ENCODE results near the gene RELL1.

DNA sequence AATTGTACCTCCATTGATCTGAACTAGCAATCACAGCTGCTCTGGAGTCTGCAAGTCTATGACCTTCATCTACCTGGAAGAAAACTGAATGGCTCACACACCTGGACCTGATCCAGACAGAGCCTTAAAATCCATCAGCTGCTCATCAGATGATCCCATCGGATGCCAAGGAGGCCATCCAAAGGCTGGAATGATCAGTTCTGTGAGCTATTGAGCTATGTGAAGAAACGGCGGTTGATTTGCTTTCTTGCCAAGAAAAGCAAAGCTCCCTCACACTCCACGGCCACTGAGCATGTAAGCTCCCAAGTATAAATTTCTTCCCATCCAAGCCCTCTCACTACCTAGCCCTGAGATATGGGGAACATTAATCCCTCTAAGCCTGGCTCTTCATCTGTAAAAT lies 63.1 kb downstream of the RELL1 start:
- TF ChIP-seq, protein P1, sequence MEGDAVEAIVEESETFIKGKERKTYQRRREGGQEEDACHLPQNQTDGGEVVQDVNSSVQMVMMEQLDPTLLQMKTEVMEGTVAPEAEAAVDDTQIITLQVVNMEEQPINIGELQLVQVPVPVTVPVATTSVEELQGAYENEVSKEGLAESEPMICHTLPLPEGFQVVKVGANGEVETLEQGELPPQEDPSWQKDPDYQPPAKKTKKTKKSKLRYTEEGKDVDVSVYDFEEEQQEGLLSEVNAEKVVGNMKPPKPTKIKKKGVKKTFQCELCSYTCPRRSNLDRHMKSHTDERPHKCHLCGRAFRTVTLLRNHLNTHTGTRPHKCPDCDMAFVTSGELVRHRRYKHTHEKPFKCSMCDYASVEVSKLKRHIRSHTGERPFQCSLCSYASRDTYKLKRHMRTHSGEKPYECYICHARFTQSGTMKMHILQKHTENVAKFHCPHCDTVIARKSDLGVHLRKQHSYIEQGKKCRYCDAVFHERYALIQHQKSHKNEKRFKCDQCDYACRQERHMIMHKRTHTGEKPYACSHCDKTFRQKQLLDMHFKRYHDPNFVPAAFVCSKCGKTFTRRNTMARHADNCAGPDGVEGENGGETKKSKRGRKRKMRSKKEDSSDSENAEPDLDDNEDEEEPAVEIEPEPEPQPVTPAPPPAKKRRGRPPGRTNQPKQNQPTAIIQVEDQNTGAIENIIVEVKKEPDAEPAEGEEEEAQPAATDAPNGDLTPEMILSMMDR (IDR thresholded peaks at IDR 0.05; ENCODE audit: low read depth, low read length, poor library complexity, severe bottlenecking), result no peak
- TF ChIP-seq EZH2phosphoT487 (IDR thresholded peaks at IDR 0.05; ENCODE audit: borderline replicate concordance, low read length), result no peak
